Measurements from ENCODE around the gene CALN1.

Gene CALN1

DNA sequence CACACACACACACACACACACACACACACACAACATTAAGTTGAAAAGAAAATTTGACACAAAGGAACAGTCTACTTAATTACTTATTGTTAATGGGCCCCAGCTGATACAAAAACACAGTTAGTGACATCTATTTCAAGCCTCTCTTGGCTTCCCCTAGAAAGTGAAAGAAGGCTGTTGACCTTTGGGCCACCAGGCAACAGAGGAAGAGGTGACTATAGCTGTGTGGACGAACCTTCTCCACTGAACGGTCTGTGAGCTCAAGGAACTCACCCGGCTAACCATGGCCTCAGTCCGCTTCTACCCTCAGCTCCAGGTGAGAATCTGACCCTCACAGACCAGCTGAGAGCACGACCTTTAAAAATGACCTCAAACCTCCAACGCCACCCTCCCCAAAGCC is 32.9 kb upstream of the CALN1 start:
- no peak overlapping the region for H3K4me3 ChIP-seq (ENCODE audit: low read depth, low read length)
- DNase-seq (ENCODE audit: low read depth) = no peak
- no peak for TF ChIP-seq CTCF (IDR thresholded peaks at IDR 0.05; ENCODE audit: low read depth, low read length, missing control alignments)

DNA sequence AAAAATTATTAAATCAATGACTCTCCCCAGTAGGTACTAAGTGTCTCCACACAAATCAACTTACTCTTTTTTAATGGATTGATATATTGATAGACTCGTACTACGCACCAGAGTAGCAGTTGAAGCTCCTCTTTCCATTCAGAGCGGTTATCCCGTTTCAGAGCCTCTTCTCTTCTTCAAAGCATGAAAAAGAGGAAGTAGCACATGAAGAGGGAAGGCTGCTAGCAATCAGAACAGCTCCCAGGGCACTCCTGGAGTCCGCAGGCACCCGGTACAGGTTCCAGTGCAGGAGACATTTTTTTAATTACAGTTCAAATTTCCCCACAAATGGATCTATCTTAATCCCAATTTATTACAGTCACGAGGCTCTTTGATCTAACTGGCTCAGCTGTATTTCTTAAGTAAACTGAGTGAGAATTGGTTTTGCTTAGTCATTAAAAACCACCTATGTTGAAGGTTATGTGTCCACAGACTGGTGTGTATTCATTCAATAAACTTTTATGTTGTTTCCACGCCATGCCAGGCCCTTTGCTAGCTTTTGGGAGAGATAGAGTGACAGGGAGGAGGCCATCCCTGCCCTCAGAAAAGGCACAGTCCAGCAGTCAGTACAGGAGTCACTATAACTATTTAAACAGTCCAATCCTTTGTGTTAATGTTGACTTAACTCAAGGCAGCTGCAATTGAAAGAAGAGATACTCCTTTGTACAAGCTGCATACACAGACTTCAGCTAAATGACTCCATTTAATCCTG is 32.1 kb upstream of the CALN1 start:
- DNase-seq (ENCODE audit: low read depth) = no peak
- no peak for TF ChIP-seq CTCF (IDR thresholded peaks at IDR 0.05; ENCODE audit: low read depth, low read length, missing control alignments)
- no peak overlapping the region for H3K4me3 ChIP-seq (ENCODE audit: low read depth, low read length)

- no peak overlapping the region for H3K4me3 ChIP-seq (ENCODE audit: low read depth, low read length)
- DNase-seq (ENCODE audit: low read depth) = no peak
- TF ChIP-seq CTCF (IDR thresholded peaks at IDR 0.05; ENCODE audit: low read depth, low read length, missing control alignments) = no peak
These were observed 29.7 kb upstream of the CALN1 start for GRCh38 chr7:72441791-72442190.

DNA sequence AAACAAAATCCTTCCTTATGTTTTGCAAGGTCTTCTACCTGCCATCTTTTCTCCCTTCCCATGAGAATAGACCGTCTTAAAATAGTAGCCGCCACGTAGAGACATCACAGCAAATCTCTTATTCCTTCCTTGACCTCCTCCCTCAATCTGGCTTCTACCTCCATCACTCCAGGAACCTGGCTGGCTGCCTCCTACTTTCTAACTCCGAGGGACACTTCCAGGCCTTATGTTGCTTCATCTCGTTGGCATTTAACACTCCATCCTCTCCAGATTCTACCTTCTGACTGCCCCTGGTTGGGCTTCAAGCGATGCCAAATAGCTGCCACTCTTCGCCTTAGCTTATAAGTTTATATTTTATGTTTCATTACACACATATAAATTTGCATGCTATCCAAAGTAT is 26.4 kb upstream of the CALN1 start:
- DNase-seq (ENCODE audit: low read depth) = no peak
- no peak for TF ChIP-seq CTCF (IDR thresholded peaks at IDR 0.05; ENCODE audit: low read depth, low read length, missing control alignments)

GRCh38 chr7:72437610-72438009 is 25.5 kb upstream of the CALN1 start:
- no peak overlapping the region for H3K4me3 ChIP-seq (ENCODE audit: low read depth, low read length)
- no peak for DNase-seq (ENCODE audit: low read depth)
- TF ChIP-seq CTCF (IDR thresholded peaks at IDR 0.05; ENCODE audit: low read depth, low read length, missing control alignments) = no peak

More for the DNA sequence above, 26.4 kb upstream of the CALN1 start:
- H3K4me3 ChIP-seq (ENCODE audit: low read depth, low read length) = no peak overlapping the region

GRCh38 chr7:72437061-72437585 is 25.0 kb upstream of the CALN1 start:
- DNase-seq (ENCODE audit: low read depth) = no peak
- H3K4me3 ChIP-seq (ENCODE audit: low read depth, low read length) = no peak overlapping the region
- TF ChIP-seq CTCF (IDR thresholded peaks at IDR 0.05; ENCODE audit: low read depth, low read length, missing control alignments) = no peak
